H1 (cell line): ENCODE data around the gene PDZD2. TPM values are rescaled to one million over a fixed set of nuclear protein-coding genes. Genes with fewer than 3 reads are reported as not detected.

Experiments
- ATF2 ChIP-seq: IDR thresholded peaks from 2 replicates; pipeline ENCODE4 v1.6.1; 2012; ENCODE audit warnings: low read length, inconsistent platforms
- ATF3 ChIP-seq: IDR thresholded peaks from 2 replicates; pipeline ENCODE4 v1.6.1; 2011; ENCODE audit warnings: low read depth, mild to moderate bottlenecking, low read length; ENCODE audit not compliant: insufficient read depth
- CTBP2 ChIP-seq: IDR thresholded peaks from 2 replicates; pipeline ENCODE4 v1.7.0; 2011; ENCODE audit warnings: borderline replicate concordance, mild to moderate bottlenecking, moderate library complexity, mixed read lengths, low read length; ENCODE audit not compliant: insufficient read depth, insufficient read length
- POU5F1 ChIP-seq: IDR thresholded peaks from 2 replicates; pipeline ENCODE4 v1.6.1; 2011; ENCODE audit warnings: low read depth, mild to moderate bottlenecking, low read length, moderate library complexity
- RXRA ChIP-seq: IDR thresholded peaks from 2 replicates; pipeline ENCODE4 v1.6.1; 2011; ENCODE audit warnings: low read depth, mild to moderate bottlenecking, low read length, moderate library complexity; ENCODE audit not compliant: insufficient read depth
- YY1 ChIP-seq: IDR thresholded peaks from 2 replicates; pipeline ENCODE4 v1.6.1; 2011; ENCODE audit warnings: low read depth, mild to moderate bottlenecking, low read length
- polyA plus RNA-seq, 7 experiments: library from polyadenylated mRNA; depleted of rRNA in 3 of 7; stranded (reverse) in 5 of 7; unstranded in 2 of 7; fragments of >200 nt in 5 of 7; fragments of 200-250 nt in 2 of 7; gene quantifications; 1 replicate in 5 of 7; 2 replicates in 1 of 7; 4 replicates in 1 of 7; pipeline versions ENCODE4 v1.2.1 to v1.2.3, GENCODE V29; 2011 to 2013; ENCODE audit warnings: missing spikeins in 2 of 7, mixed read lengths in 2 of 7
- total RNA-seq: library from RNA; stranded (reverse); fragmentation: NEBNext Ultra II Directional; extraction: Animal tissue kit (Norgen Biotek cat#: 25700); gene quantifications from 2 replicates; pipeline ENCODE4 v1.2.1, GENCODE V29; 2021

Gene PDZD2
- total and polyA plus RNA-seq, 2 of the 8 experiments (the other 6 are each of a cell fraction or from before 2014, with no cell fraction given), result 1.2 to 6.8 TPM

DNA sequence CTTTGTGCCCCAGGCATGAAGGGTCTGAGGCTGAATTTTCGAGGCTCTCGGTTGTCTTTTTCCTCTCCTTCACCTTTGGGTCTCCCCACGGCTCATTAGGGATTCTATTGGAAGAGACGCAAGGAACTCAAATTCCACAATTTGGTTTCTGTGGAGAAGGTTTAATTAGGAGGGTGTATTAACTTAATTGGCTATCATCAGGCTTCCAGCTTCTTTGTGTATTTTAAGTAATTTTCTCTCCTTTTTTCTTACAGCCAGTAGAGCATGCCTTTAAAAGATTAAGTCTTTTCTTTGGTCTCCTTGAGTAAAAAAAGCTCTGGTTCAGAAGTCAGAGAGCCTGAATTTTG lies 115.4 kb downstream of the PDZD2 start (continued):
- no peak for TF ChIP-seq ATF3
- no peak for TF ChIP-seq CTBP2
- TF ChIP-seq ATF2, result no peak
- TF ChIP-seq POU5F1, result no peak
- TF ChIP-seq YY1, result no peak
- no peak for TF ChIP-seq RXRA
